Large intestine (tissue), 12 donors: Measurements from ENCODE around the gene SCARF2. TPM values are rescaled to one million over a fixed set of nuclear protein-coding genes. Genes with fewer than 3 reads are reported as not detected.
A peak's percentile ranks its signal among the peaks of the same experiment; 100 is the strongest.
"Not testable (repeated sequence)": the region's sequence is repeated elsewhere in the genome, so short reads cannot be mapped to it uniquely, and the experiment has no call there.

ENCODE experiments used
- DNase-seq, 2 donors: peaks; one replicate each; pipeline versions ENCODE4 v3.0.0 to v3.0.0-alpha.2; 2013
- H3K27ac ChIP-seq: one replicate; pipeline ENCODE4 v1.5.1; 2013; ENCODE audit warnings: low read length
- H3K27me3 ChIP-seq: 2 replicates; pipeline ENCODE4 v1.6.1; 2013; ENCODE audit warnings: low read length; ENCODE audit not compliant: control insufficient read depth, insufficient read depth
- H3K36me3 ChIP-seq: 2 replicates; pipeline ENCODE4 v1.6.1; 2013; ENCODE audit warnings: low read length; ENCODE audit not compliant: control insufficient read depth, insufficient read depth
- H3K4me1 ChIP-seq: one replicate; pipeline ENCODE4 v1.6.1; 2013; ENCODE audit warnings: low read length; ENCODE audit not compliant: control insufficient read depth, insufficient read depth
- H3K4me3 ChIP-seq: one replicate; pipeline ENCODE4 v1.5.1; 2013; ENCODE audit warnings: low read length
- H3K9me3 ChIP-seq: one replicate; pipeline ENCODE4 v1.6.1; 2013; ENCODE audit warnings: mild to moderate bottlenecking, low read depth, low read length, moderate library complexity; ENCODE audit not compliant: control insufficient read depth
- WGBS: methylation state at CpG from one replicate; pipeline ENCODE4 v1.1.5; 2013; ENCODE audit warnings: low lambda C conversion rate; ENCODE audit not compliant: insufficient coverage; 5-methylcytosine and 5-hydroxymethylcytosine counted together
- long read RNA-seq, 11 donors: transcript quantifications; one replicate each; lab custom pipeline, GENCODE V29; 2026
- polyA plus RNA-seq: library from polyadenylated mRNA; unstranded; fragments of 120-200 nt; gene quantifications from one replicate; pipeline ENCODE4 v1.2.1, GENCODE V29; 2013

Gene SCARF2, protein sequence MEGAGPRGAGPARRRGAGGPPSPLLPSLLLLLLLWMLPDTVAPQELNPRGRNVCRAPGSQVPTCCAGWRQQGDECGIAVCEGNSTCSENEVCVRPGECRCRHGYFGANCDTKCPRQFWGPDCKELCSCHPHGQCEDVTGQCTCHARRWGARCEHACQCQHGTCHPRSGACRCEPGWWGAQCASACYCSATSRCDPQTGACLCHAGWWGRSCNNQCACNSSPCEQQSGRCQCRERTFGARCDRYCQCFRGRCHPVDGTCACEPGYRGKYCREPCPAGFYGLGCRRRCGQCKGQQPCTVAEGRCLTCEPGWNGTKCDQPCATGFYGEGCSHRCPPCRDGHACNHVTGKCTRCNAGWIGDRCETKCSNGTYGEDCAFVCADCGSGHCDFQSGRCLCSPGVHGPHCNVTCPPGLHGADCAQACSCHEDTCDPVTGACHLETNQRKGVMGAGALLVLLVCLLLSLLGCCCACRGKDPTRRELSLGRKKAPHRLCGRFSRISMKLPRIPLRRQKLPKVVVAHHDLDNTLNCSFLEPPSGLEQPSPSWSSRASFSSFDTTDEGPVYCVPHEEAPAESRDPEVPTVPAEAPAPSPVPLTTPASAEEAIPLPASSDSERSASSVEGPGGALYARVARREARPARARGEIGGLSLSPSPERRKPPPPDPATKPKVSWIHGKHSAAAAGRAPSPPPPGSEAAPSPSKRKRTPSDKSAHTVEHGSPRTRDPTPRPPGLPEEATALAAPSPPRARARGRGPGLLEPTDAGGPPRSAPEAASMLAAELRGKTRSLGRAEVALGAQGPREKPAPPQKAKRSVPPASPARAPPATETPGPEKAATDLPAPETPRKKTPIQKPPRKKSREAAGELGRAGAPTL
- polyA plus RNA-seq, result 5.3 TPM
- long read RNA-seq, donor 1, partial matches to known transcripts, result 0 of 2 reads
- long read RNA-seq, donor 1, other reads (novel, unspliced or antisense), result 0 of 2 reads
- long read RNA-seq, donor 2, result 0 reads
- long read RNA-seq, donor 3, partial matches to known transcripts, result 0 of 2 reads
- long read RNA-seq, donor 3, other reads (novel, unspliced or antisense), result 0 of 2 reads
- long read RNA-seq, donor 4, partial matches to known transcripts, result 0 of 1 reads
- long read RNA-seq, donor 4, other reads (novel, unspliced or antisense), result 0 of 1 reads
- long read RNA-seq, donor 5, partial matches to known transcripts, result 0 of 1 reads
- long read RNA-seq, donor 5, other reads (novel, unspliced or antisense), result 0 of 1 reads
- long read RNA-seq, donor 6, partial matches to known transcripts, result 0 of 3 reads
- long read RNA-seq, donor 6, other reads (novel, unspliced or antisense), result 0 of 3 reads
- long read RNA-seq, donor 7, partial matches to known transcripts, result 0 of 1 reads
- long read RNA-seq, donor 7, other reads (novel, unspliced or antisense), result 0 of 1 reads
- long read RNA-seq, donor 8, partial matches to known transcripts, result 0 of 2 reads
- long read RNA-seq, donor 8, other reads (novel, unspliced or antisense), result 0 of 2 reads
- long read RNA-seq, donor 9, partial matches to known transcripts, result 0 of 1 reads
- long read RNA-seq, donor 9, other reads (novel, unspliced or antisense), result 0 of 1 reads
- long read RNA-seq, donor 10, partial matches to known transcripts, result 0 of 1 reads
- long read RNA-seq, donor 10, other reads (novel, unspliced or antisense), result 0 of 1 reads
- long read RNA-seq, donor 11, partial matches to known transcripts, result 0 of 2 reads
- long read RNA-seq, donor 11, other reads (novel, unspliced or antisense), result 0 of 2 reads

DNA sequence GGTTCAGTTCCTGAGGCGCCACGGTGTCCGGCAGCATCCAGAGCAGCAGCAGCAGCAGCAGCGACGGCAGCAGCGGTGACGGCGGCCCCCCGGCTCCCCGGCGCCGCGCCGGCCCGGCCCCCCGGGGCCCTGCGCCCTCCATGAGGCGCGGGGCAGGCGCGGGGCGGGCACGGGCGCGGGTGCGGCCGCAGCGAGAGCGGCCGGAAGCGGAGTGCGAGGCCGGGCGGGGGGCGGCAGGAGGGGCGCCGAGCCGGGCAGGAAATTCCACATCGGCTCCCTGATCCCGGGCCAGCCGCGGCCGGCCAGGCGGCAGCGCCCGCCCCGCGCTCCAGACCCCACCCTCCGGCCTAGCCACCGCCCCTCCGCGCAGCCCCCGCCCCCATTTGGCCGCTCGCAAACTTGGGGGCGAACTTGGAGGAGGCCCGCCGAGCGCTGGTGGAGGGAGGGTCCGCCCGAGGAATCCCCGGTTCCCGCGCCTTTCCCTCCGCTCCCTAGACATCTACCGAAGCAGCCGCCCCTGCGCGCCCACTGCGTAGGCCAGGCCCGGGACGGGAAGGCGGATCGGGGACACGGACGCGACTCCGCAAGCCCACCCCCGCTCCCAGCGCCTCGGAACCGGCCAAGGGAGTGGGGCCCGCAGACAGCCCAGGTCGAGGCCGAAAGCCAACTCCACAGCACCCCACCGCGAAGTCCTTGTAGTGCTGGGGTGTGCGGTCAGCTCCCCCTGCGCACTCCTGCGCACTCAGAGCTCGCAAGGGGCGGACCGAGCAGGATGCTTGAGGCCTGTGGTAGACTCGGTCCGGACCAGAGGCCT, at the start of gene SCARF2:
Gene SCARF2 (minus strand): TSS at position 213 of the 814 bp plus-strand sequence. CDS start 71 bp downstream, at position 142.
- H3K4me1 ChIP-seq, result peaks cover 13% of the 10 kb centered on the region
- H3K4me3 ChIP-seq, result peak within 1 kb of the TSS; percentile 61
- WGBS, result no CpG with 5 or more reads among the region's 95 CpGs
- peaks cover 11% of the 10 kb centered on the region for H3K9me3 ChIP-seq
- H3K27ac ChIP-seq, result peak within 1 kb of the TSS; percentile 62
- H3K36me3 ChIP-seq, result peaks cover 11% of the 10 kb centered on the region
- peaks cover 59% of the 10 kb centered on the region for H3K27me3 ChIP-seq
- DNase-seq, result peak in 1 of 2 donors; percentile 50

GRCh38 chr22:20486229-20486628, 48.6 kb upstream of the SCARF2 start:
- H3K4me1 ChIP-seq, result no peaks in the 10 kb centered on the region
- H3K36me3 ChIP-seq, result peaks cover 13% of the 10 kb centered on the region
- no peak overlapping the region for H3K4me3 ChIP-seq
- no peak overlapping the region for H3K27ac ChIP-seq
- no CpG with 5 or more reads among the region's 2 CpGs for WGBS
- no peaks in the 10 kb centered on the region for H3K9me3 ChIP-seq
- H3K27me3 ChIP-seq, result no peaks in the 10 kb centered on the region
- DNase-seq, result no peak

DNA sequence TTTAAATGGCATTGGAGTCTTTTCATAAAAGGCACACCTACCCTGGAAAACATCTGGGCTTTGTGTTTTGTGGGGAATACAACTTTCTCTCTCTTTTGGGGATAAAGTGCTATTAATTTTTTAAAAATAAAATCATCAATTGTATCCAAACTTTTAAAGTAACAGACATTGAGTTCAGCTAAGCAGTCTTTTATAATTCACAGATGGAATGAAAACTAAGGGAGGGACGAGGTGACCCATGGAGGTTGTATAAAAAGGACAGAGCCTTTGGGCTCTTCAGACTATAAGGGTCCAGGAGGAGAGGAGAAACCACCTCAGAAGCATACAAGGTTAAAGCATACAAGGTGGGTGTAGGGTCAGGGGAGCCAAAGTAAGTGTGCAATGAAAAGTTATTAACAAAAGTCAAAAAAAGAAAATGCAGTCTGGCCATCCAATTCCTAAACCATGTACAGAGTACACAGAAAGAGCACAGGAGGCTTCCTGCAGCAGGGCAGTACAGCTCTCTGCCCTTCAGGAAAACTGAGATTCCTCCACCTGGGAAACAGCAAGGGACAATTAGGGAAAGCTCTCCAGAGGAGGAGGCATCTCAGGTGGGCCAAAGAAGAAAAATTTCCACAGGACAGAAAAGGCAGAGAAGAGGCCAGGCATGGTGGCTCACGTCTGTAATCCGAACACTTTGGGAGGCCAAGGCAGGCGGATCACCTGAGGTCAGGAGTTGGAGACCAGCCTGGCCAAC, 47.5 kb upstream of the SCARF2 start:
- H3K36me3 ChIP-seq, result peaks cover 11% of the 10 kb centered on the region
- 100% methylated on average over 1 of the region's 4 CpGs for WGBS
- H3K27me3 ChIP-seq, result no peaks in the 10 kb centered on the region
- no peaks in the 10 kb centered on the region for H3K9me3 ChIP-seq
- H3K4me1 ChIP-seq, result no peaks in the 10 kb centered on the region
- no peak overlapping the region for H3K27ac ChIP-seq
- no peak for DNase-seq
- H3K4me3 ChIP-seq, result no peak overlapping the region

GRCh38 chr22:20483771-20484170, 46.1 kb upstream of the SCARF2 start:
- Histone ChIP-seq H3K27ac (no peak overlapping the region), H3K4me1 (no peaks in the 10 kb centered on the region), H3K36me3 (peaks cover 9% of the 10 kb centered on the region), H3K4me3 (no peak overlapping the region), H3K27me3 (no peaks in the 10 kb centered on the region), H3K9me3 (no peaks in the 10 kb centered on the region)
- DNase-seq, result no peak
- WGBS, result 100% methylated on average over 4 of the region's 14 CpGs

DNA sequence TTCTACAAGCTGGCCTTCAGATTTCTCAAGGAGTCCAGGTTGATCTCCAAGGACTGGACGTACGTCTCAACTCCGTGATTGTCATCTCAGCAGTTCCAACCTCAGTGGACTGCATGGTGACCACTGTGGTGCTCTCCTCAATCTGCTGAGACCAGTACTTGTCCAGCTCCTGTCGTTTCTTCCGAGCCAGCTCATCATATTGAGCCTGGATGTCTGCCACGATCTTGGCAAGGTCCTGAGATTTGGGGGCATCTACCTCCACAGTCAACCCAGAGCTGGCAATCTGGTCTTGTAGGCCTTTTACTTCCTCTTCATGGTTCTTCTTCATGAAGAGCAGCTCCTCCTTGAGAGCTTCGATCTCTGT, 45.5 kb upstream of the SCARF2 start:
- WGBS, result no CpG with 5 or more reads among the region's 7 CpGs
- not testable (repeated sequence) for H3K4me1 ChIP-seq, H3K9me3 ChIP-seq, H3K27me3 ChIP-seq, H3K36me3 ChIP-seq, H3K27ac ChIP-seq, H3K4me3 ChIP-seq, DNase-seq

GRCh38 chr22:20479612-20480196, 42.1 kb upstream of the SCARF2 start:
- no peaks in the 10 kb centered on the region for H3K27me3 ChIP-seq
- H3K4me3 ChIP-seq, result no peak overlapping the region
- no peak for DNase-seq
- H3K27ac ChIP-seq, result no peak overlapping the region
- no CpG with 5 or more reads among the region's 1 CpG for WGBS
- H3K9me3 ChIP-seq, result no peaks in the 10 kb centered on the region
- H3K36me3 ChIP-seq, result peaks cover 3% of the 10 kb centered on the region
- H3K4me1 ChIP-seq, result no peaks in the 10 kb centered on the region

DNA sequence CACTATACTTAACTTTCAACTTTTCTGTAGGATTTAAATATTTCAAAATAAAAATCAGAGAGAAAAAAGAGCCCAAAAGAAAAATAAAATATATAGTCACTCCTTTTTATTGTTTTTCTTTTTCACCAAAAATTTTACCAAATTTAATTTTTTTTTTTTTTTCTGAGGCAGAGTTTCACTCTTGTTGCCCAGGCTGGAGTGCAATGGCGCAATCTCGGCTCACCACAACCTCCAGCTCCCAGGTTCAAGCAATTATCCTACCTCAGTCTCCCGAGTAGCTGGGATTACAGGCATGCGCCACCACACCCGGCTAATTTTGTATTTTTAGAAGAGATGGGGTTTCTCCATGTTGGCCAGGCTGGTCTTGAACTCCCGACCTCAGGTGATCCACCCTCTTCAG, 40.4 kb upstream of the SCARF2 start:
- H3K4me3 ChIP-seq, H3K9me3 ChIP-seq, H3K27me3 ChIP-seq, H3K36me3 ChIP-seq, H3K27ac ChIP-seq, DNase-seq, H3K4me1 ChIP-seq: not testable (repeated sequence)
- WGBS, result no CpG with 5 or more reads among the region's 6 CpGs

DNA sequence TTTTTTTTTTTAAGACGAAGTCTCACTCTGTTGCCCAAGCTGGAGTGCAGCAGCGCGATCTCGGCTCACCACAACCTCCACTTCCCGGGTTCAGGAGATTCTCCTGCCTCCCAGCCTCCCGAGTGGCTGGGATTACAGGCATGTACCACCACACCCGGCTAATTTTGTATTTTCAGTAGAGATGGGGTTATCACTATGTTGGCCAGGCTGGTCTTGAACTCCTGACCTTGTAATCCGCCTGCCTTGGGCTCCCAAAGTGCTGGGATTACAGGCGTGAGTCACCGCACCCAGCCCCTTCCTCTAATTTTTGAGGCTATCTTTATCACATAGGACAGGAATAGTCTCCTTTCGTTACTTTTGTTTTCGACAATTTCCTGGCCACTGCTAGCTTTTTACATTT, 37.9 kb upstream of the SCARF2 start:
- H3K4me3 ChIP-seq, DNase-seq, H3K36me3 ChIP-seq, H3K4me1 ChIP-seq, H3K27me3 ChIP-seq, H3K9me3 ChIP-seq, H3K27ac ChIP-seq: not testable (repeated sequence)
- WGBS, result no CpG with 5 or more reads among the region's 12 CpGs
